ENCODE data around the gene PARL.

PARL gene

DNA sequence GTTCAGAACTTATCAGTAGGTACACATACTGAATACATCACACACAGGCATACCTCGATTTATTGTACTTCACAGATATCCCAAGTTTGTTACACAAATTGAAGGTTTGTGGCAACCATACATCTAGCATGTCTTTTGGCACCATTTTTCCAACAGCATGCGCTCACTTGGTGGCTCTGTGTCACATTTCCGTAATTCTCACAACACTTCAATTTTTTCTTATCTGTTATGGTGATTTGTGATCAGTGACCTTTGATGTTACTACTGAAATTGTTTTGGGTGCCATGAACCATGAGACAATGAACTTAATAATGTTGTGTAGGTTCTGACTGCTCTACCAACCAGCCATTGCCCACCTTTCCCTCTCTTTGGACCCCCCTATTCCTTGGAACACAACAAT, 10.8 kb downstream of the PARL start:
- TF ChIP-seq, protein P1, sequence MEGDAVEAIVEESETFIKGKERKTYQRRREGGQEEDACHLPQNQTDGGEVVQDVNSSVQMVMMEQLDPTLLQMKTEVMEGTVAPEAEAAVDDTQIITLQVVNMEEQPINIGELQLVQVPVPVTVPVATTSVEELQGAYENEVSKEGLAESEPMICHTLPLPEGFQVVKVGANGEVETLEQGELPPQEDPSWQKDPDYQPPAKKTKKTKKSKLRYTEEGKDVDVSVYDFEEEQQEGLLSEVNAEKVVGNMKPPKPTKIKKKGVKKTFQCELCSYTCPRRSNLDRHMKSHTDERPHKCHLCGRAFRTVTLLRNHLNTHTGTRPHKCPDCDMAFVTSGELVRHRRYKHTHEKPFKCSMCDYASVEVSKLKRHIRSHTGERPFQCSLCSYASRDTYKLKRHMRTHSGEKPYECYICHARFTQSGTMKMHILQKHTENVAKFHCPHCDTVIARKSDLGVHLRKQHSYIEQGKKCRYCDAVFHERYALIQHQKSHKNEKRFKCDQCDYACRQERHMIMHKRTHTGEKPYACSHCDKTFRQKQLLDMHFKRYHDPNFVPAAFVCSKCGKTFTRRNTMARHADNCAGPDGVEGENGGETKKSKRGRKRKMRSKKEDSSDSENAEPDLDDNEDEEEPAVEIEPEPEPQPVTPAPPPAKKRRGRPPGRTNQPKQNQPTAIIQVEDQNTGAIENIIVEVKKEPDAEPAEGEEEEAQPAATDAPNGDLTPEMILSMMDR (IDR thresholded peaks at IDR 0.05; ENCODE audit: insufficient read depth, low read length, poor library complexity, severe bottlenecking) = no peak
- H3K36me3 ChIP-seq (ENCODE audit: control insufficient read depth, insufficient read depth, low read length) = peaks cover 2% of the 10 kb centered on the region
- H3K4me3 ChIP-seq (replicated peaks; ENCODE audit: low read depth, low read length) = no peak overlapping the region
- no peaks in the 10 kb centered on the region for H3K27me3 ChIP-seq (replicated peaks; ENCODE audit: control insufficient read depth, insufficient read depth, low read length)
- no peak for DNase-seq (ENCODE audit: extremely low read depth, insufficient read length)

DNA sequence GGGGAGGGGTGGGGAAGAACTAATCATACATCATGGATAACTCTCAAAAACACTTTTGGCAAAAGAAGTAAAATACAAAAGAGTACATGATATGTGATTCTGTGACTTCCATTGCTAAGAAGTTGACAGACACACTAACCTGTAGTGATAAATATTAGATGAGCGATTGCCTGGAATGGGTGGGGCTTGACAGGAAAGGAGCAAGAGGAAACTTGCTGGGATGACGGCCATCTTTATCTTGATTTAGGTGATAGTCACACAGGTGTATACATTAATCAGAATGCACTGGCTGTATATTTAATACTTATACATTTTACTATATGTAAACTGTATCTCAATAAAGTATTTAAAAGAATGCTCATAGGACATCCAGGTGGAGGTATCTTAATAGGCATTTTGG, 13.1 kb downstream of the PARL start:
- DNase-seq (ENCODE audit: extremely low read depth, insufficient read length) = no peak
- H3K27me3 ChIP-seq (replicated peaks; ENCODE audit: control insufficient read depth, insufficient read depth, low read length) = no peaks in the 10 kb centered on the region
- H3K4me3 ChIP-seq (replicated peaks; ENCODE audit: low read depth, low read length) = no peak overlapping the region
- TF ChIP-seq, protein P1 (IDR thresholded peaks at IDR 0.05; ENCODE audit: insufficient read depth, low read length, poor library complexity, severe bottlenecking) = no peak
- no peaks in the 10 kb centered on the region for H3K36me3 ChIP-seq (ENCODE audit: control insufficient read depth, insufficient read depth, low read length)

DNA sequence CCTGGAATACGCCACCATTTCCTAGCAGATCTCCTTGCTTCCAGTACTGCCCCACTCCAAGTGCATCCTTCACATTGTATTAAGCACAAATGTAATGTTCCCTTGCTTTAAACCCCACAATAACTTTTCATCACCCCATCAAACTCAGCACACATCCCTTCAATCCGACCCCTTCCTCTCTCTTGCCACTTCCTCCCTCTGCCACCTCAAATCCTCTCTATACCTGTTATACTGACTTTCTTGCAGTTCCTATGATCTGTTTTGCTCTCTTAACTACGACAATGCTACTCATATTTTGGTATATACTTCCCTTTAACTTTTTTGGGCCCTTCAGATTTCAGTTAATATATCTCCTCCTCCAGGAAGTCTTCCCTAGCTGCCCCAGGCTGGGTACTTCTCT, 14.1 kb downstream of the PARL start:
- TF ChIP-seq, protein P1 (IDR thresholded peaks at IDR 0.05; ENCODE audit: insufficient read depth, low read length, poor library complexity, severe bottlenecking) = no peak
- no peak overlapping the region for H3K4me3 ChIP-seq (replicated peaks; ENCODE audit: low read depth, low read length)
- H3K36me3 ChIP-seq (ENCODE audit: control insufficient read depth, insufficient read depth, low read length) = no peaks in the 10 kb centered on the region
- H3K27me3 ChIP-seq (replicated peaks; ENCODE audit: control insufficient read depth, insufficient read depth, low read length) = no peaks in the 10 kb centered on the region
- DNase-seq (ENCODE audit: extremely low read depth, insufficient read length) = no peak

DNA sequence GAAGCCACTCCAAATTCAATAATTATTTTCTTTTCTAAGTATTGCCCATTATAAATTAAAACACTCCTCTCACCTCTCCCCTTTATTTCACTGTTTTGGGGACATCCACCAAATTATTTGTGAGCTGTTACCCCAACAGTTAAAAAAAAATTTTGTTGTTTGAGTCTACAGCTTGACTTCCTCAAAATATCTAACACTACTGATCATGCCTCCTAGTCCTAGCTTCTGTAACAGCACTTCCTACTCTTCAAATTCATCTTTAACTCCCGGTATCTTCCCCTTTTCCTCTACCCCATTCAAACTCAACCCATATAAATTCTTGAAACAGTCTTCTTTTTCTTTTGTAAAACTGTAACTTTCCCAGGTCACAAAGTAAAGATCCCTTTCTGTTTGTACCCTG, 15.9 kb downstream of the PARL start:
- no peak for DNase-seq (ENCODE audit: extremely low read depth, insufficient read length)
- TF ChIP-seq, protein P1 (IDR thresholded peaks at IDR 0.05; ENCODE audit: insufficient read depth, low read length, poor library complexity, severe bottlenecking) = no peak
- H3K36me3 ChIP-seq (ENCODE audit: control insufficient read depth, insufficient read depth, low read length) = no peaks in the 10 kb centered on the region; the same call in 1 of the 2 replicates
- no peaks in the 10 kb centered on the region for H3K27me3 ChIP-seq (replicated peaks; ENCODE audit: control insufficient read depth, insufficient read depth, low read length)
- H3K4me3 ChIP-seq (replicated peaks; ENCODE audit: low read depth, low read length) = no peak overlapping the region

DNA sequence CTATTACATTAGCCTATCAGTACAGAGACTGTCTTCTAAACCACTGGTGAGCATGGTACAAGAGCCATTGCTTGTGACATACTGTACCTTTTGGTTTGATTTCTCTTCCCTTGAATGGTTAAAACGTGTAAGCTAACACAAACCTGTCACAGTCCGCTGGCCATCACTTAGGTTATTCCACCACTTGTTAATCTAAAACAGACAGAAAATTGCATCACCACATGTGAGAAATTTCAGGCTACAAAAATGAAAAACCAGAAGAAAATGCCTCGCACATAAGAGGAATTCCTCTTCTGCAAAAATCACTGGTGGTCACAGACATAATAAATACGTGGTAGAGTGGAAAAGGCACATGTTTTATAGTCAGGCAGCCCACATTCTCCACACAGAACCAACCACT, 22.1 kb downstream of the PARL start:
- Histone ChIP-seq H3K27me3 (replicated peaks; ENCODE audit: control insufficient read depth, insufficient read depth, low read length) (no peaks in the 10 kb centered on the region), H3K36me3 (ENCODE audit: control insufficient read depth, insufficient read depth, low read length) (peaks cover 2% of the 10 kb centered on the region), H3K4me3 (replicated peaks; ENCODE audit: low read depth, low read length) (no peak overlapping the region)
- no peak for DNase-seq (ENCODE audit: extremely low read depth, insufficient read length)
- TF ChIP-seq, protein P1 (IDR thresholded peaks at IDR 0.05; ENCODE audit: insufficient read depth, low read length, poor library complexity, severe bottlenecking) = no peak

DNA sequence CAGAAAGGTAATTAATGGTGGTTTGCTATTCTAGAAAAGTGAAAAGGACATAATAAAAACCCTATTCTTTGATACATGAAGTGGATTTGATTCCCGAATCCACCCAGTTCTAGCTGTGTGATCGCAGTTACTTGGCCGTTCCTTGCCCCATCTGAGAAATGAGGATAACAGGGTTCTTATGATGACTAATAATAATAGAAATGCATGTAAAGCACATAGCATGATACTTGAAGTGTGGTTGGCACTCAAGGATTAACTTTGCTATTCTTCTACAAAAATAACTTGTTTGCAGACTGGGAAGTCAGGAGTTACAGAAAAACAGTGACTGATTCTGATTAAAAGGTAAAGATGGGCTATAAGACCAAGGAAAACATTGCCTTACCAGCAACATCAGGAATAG, 26.8 kb downstream of the PARL start:
- H3K4me3 ChIP-seq (replicated peaks; ENCODE audit: low read depth, low read length) = no peak overlapping the region
- DNase-seq (ENCODE audit: extremely low read depth, insufficient read length) = no peak
- TF ChIP-seq, protein P1 (IDR thresholded peaks at IDR 0.05; ENCODE audit: insufficient read depth, low read length, poor library complexity, severe bottlenecking) = no peak
- no peaks in the 10 kb centered on the region for H3K27me3 ChIP-seq (replicated peaks; ENCODE audit: control insufficient read depth, insufficient read depth, low read length)
- peaks cover 7% of the 10 kb centered on the region for H3K36me3 ChIP-seq (ENCODE audit: control insufficient read depth, insufficient read depth, low read length)
